Esophagus squamous epithelium (tissue), 5 donors: ENCODE measurements around the gene PSMA7. TPM values are rescaled to one million over a fixed set of nuclear protein-coding genes. Genes with fewer than 3 reads are reported as not detected.

Source experiments
- DNase-seq: peaks from one replicate; lab custom pipeline; 2025; lab: John Stamatoyannopoulos, UW
- H3K27ac ChIP-seq, 4 donors: fragments of 200-600 bp; sonication (generic); one replicate each; pipeline ENCODE4 v1.5.1; 2016 to 2019; ENCODE audit warnings: mild to moderate bottlenecking in 1 of 4
- H3K27me3 ChIP-seq, 4 donors: fragments of 200-600 bp; sonication (generic); 1 replicate in 3 of 4; 2 replicates in 1 of 4; pipeline versions ENCODE4 v1.5.1 to v1.6.0; 2017 to 2021; ENCODE audit warnings: antibody characterized with exemption in 1 of 4
- H3K36me3 ChIP-seq, 3 donors: fragments of 200-600 bp; sonication (generic); one replicate each; pipeline ENCODE4 v1.5.1; 2016 to 2019
- H3K4me1 ChIP-seq, 3 donors: fragments of 200-600 bp; sonication (generic); one replicate each; pipeline ENCODE4 v1.5.1; 2017 to 2019
- H3K4me3 ChIP-seq, 4 donors: fragments of 200-600 bp; sonication (generic); 1 replicate in 3 of 4; 2 replicates in 1 of 4; pipeline ENCODE4 v1.5.1; 2016 to 2019; ENCODE audit warnings: mild to moderate bottlenecking in 2 of 4, moderate library complexity in 1 of 4
- H3K9me3 ChIP-seq, 3 donors: fragments of 200-600 bp; sonication (generic); one replicate each; pipeline ENCODE4 v1.5.1; 2016 to 2019
- POLR2A ChIP-seq, 4 donors: fragments of 450-650 bp; IDR thresholded peaks; one replicate each; pipeline ENCODE4 v1.6.1; 2017; ENCODE audit warnings: antibody characterized with exemption in 4 of 4, mild to moderate bottlenecking in 4 of 4, moderate library complexity in 3 of 4
- WGBS, 2 donors: methylation state at CpG; one replicate each; pipeline ENCODE4 v1.1.5; 2018; 5-methylcytosine and 5-hydroxymethylcytosine counted together
- intact Hi-C: fragments of 100-400 bp; cut with DNase I; formaldehyde crosslinking; loops from one replicate; pipeline ENCODE4 v1.15.0; 2022
- total RNA-seq, 4 donors: library from RNA; depleted of rRNA; stranded (reverse); fragments of >200 nt; gene quantifications; one replicate each; pipeline ENCODE4 v1.1.0, GENCODE V29; 2016
- TF ChIP-seq, protein P1 (sequence below), 6 experiments: fragments of 450-650 bp in 4 of 6; fragments of 200-600 bp in 2 of 6; sonication (generic) in 2 of 6; IDR thresholded peaks; one replicate each; pipeline ENCODE4 v1.5.1; 2016 to 2019; ENCODE audit warnings: antibody characterized with exemption in 6 of 6, mild to moderate bottlenecking in 4 of 6, moderate library complexity in 4 of 6
- donor health status: DM: yes; HTN: yes; CAD: no.

The PSMA7 gene
- total RNA-seq, 4 donors from 2014 or later: 230 to 373 (median 297) TPM

DNA sequence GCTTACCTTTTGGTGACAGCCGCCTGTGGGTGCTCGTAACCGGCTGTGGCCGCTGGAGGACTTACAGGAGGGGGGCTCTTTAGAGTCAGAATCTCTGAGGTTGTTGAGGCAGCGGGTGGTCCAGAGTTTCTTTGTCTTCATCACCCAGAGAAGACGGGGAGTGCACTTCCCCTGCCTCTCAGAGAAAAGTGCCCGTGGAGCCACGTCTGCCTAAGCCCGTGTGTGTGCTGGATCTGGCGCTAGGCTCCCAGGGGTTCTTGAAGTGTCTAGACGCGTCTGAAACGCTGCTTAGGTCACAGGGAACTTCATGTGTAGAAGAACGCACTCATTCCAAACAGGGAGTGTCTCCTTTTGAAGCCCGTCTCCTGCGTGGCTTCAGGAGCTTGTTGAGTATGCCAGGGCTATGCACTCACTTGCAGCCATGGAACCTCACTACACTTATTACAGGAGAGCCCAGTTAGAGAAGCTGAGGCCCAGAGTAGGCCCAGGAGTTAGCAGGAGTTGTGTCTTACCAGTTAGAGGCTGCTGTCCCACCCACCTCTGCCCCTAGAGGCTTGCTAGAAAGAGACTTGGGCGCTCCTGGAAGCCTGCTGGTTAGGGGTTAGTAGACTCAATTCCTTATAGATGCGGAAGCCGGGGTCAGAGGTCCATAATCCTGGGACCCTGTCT is 19.6 kb downstream of the PSMA7 start:
- TF ChIP-seq POLR2A (IDR thresholded peaks at IDR 0.05): no peak
- TF ChIP-seq, protein P1, sequence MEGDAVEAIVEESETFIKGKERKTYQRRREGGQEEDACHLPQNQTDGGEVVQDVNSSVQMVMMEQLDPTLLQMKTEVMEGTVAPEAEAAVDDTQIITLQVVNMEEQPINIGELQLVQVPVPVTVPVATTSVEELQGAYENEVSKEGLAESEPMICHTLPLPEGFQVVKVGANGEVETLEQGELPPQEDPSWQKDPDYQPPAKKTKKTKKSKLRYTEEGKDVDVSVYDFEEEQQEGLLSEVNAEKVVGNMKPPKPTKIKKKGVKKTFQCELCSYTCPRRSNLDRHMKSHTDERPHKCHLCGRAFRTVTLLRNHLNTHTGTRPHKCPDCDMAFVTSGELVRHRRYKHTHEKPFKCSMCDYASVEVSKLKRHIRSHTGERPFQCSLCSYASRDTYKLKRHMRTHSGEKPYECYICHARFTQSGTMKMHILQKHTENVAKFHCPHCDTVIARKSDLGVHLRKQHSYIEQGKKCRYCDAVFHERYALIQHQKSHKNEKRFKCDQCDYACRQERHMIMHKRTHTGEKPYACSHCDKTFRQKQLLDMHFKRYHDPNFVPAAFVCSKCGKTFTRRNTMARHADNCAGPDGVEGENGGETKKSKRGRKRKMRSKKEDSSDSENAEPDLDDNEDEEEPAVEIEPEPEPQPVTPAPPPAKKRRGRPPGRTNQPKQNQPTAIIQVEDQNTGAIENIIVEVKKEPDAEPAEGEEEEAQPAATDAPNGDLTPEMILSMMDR (IDR thresholded peaks at IDR 0.05): no peak
- no peak for DNase-seq
- WGBS, 2 donors: 64 to 80% methylated on average over 2 to 4 of the region's 19 CpGs
- intact Hi-C loops: loop anchor here (5.0 kb wide), 1 partner anchor 56 kb away; the partner anchor contains the start of gene TAF4
- peak overlapping the region; percentile 87 to 99 (median 94) for H3K27ac ChIP-seq
- peaks cover 12 to 49% (median 23%) of the 10 kb centered on the region in 3 donors for H3K36me3 ChIP-seq
- peaks cover 0 to 12% (median 0%) of the 10 kb centered on the region in 4 donors for H3K27me3 ChIP-seq
- H3K9me3 ChIP-seq: no peaks in the 10 kb centered on the region
- H3K4me3 ChIP-seq: peak overlapping the region; percentile 64 to 97 (median 83)
- peaks cover 13 to 31% (median 14%) of the 10 kb centered on the region in 3 donors for H3K4me1 ChIP-seq

DNA sequence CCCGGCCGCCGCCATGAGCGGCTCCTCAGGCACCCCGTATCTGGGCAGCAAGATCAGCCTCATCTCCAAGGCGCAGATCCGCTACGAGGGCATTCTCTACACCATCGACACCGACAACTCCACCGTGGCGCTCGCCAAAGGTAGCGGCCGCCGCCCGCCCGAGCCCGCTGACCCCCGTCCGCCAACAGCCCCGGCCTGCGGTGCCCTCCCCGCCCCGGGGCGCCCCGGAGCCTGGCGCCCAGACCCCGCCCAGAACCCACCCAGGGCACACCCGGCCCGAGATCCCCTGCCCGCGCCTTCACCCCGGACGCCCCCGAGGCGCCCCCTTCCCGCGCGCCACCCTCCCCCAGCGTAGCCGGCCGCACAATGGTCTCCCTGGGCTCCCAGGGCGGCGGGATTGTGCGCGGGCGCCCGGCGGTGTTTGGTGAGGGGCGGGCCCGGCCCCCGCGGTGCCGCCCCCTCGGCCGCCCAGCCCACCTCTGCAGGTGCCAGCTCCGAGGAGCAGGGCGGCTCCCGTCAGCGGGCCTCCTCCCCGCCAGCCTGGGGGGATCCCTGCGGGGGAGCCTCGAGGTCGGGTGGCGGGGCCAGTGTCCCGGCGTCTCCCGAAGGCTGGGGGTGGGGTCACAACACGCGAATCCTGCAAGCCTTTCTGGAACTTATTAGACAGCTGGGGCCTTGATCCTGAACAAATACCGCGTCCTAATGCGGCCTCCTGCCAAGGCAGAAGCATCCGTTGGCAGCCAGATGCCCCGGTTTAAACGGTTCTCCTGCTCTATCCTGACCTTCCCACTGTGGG is 20.3 kb downstream of the PSMA7 start:
- intact Hi-C loops: loop anchor here (5.0 kb wide), 1 partner anchor 56 kb away; the partner anchor contains the start of gene TAF4

DNA sequence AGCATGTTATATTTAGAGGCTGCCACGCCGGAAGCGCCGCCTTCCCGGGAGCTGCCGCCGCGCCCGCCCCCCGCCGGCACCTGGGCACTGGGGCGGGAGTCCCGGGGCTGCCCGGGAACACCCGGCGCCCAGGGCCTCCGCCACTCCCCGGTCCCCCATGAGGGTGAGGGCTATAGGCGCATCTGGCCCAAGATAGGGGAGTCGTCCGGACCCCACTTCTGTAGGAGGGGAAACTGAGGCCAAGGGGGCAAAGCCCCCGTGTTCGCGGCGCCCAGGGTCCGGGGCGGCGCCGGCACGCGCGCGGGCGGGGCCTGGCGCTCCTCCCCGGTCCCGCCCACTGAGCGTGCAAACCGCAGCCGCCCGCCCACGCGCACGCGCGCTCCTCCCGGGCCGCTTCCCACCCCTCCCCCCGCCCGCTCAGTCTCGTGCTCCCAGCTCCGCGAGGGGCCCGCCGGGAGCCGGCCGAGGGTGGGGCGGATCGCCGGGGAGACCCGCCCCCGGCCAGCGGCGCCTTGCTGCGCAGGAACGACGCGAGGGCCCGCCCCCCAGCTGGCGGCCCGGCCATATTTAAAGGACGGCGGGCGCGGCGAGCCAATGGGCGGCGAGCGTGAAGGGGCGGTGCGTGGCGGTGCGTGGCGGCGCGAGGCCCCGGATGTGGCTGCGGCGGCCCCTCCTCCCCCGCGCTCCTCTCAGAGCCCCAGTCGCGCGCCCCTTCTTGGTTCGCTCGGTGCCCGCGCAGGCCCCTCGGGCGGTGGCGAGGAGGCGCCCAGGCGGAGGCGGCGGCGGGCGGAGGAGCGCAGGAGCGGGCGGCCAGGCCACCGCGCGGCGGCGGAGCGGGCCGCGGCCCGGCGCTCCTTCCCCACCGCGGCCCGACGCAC is 21.2 kb downstream of the PSMA7 start, which contains the start of gene LSM14B:
Gene LSM14B (plus strand): TSS at position 700 of the 878 bp plus-strand sequence. CDS start 192 bp downstream, outside the sequence.
- Histone ChIP-seq H3K4me1 (peaks cover 13 to 31% (median 14%) of the 10 kb centered on the region in 3 donors), H3K9me3 (no peaks in the 10 kb centered on the region), H3K4me3 (peak within 1 kb of the TSS; percentile 64 to 97 (median 83)), H3K27ac (peak within 1 kb of the TSS; percentile 93 to 99 (median 95)), H3K36me3 (peaks cover 3 to 33% (median 13%) of the 10 kb centered on the region in 3 donors), H3K27me3 (peaks cover 0 to 28% (median 0%) of the 10 kb centered on the region in 4 donors)
- no CpG with 5 or more reads among the region's 124 CpGs for WGBS, 2 donors
- TF ChIP-seq, protein P1 (IDR thresholded peaks at IDR 0.05): peak in 2 of 6 experiments; percentile 6 to 14
- peak in 3 of 4 donors; percentile 39 to 61 (median 57) for TF ChIP-seq POLR2A (IDR thresholded peaks at IDR 0.05)
- peak; percentile 92 for DNase-seq
- intact Hi-C loops: loop anchor here (5.0 kb wide), 1 partner anchor 55 kb away; the partner anchor contains the start of gene TAF4

More for the DNA sequence above, 20.3 kb downstream of the PSMA7 start:
- WGBS, 2 donors: 0 to 3% methylated on average over 4 to 7 of the region's 77 CpGs
- no peaks in the 10 kb centered on the region for H3K9me3 ChIP-seq
- H3K27me3 ChIP-seq: peaks cover 0 to 19% (median 0%) of the 10 kb centered on the region in 4 donors
- DNase-seq: no peak
- H3K36me3 ChIP-seq: peaks cover 10 to 42% (median 19%) of the 10 kb centered on the region in 3 donors
- peak overlapping the region; percentile 87 to 99 (median 94) for H3K27ac ChIP-seq
- TF ChIP-seq, protein P1 (IDR thresholded peaks at IDR 0.05): no peak
- peak in 1 of 4 donors; percentile 27 for TF ChIP-seq POLR2A (IDR thresholded peaks at IDR 0.05)
- peaks cover 13 to 31% (median 14%) of the 10 kb centered on the region in 3 donors for H3K4me1 ChIP-seq
- peak overlapping the region; percentile 64 to 97 (median 83) for H3K4me3 ChIP-seq

DNA sequence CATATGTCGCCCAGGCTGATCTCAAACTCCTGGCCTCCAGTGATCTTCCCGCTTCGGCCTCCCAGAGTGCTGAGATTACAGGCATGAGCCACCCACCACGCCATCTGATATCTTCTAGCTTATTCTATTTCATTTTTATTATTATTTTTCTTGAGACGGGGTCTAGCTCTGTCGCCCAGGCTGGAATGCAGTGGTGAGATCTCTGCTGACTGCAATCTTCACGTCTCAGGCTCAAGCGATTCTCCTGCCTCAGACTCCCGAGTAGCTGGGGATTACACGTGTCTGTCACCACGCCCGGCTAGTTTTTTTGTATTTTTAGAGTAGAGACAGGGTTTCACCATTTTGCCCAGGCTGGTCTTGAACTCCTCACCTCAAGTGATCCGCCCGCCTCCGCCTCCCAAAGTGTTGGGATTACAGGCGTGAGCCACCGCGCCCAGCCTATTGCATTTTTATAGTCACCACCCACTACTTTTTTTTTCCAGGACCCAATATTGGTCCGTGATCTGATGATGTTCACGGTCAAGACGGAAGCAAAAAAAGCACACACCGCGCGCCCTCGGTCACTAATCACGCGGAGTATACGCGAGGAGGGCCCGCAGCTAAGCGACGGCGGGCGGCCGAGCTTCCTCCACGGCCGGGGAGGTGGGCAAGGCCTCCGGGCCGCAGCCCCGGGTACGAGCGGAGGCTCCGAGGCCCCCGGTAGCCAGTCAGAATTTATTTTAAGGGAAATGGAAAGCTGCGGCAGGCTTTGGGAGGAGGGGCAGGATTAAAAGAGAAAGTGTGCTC is 22.0 kb downstream of the PSMA7 start:
- intact Hi-C loops: loop anchor here (5.0 kb wide), 1 partner anchor 54 kb away; the partner anchor contains the start of gene TAF4
- H3K9me3 ChIP-seq: no peaks in the 10 kb centered on the region
- DNase-seq: no peak
- peaks cover 0 to 25% (median 12%) of the 10 kb centered on the region in 3 donors for H3K36me3 ChIP-seq
- peak overlapping the region; percentile 62 to 85 (median 72) for H3K4me3 ChIP-seq
- H3K27ac ChIP-seq: peak overlapping the region; percentile 93 to 99 (median 95)
- peaks cover 0 to 36% (median 0%) of the 10 kb centered on the region in 4 donors for H3K27me3 ChIP-seq
- H3K4me1 ChIP-seq: peaks cover 13 to 31% (median 14%) of the 10 kb centered on the region in 3 donors
- peak in 1 of 4 donors; percentile 44 for TF ChIP-seq POLR2A (IDR thresholded peaks at IDR 0.05)
- TF ChIP-seq, protein P1 (IDR thresholded peaks at IDR 0.05): no peak
- 29 to 37% methylated on average over 18 to 27 of the region's 45 CpGs for WGBS, 2 donors
